Fibroblast of upper back skin (primary cell): ENCODE measurements around the gene AFAP1.

Experiments used
- DNase-seq: peaks from one replicate; pipeline ENCODE4 v3.0.0-alpha.2; 2013

The AFAP1 gene

DNA sequence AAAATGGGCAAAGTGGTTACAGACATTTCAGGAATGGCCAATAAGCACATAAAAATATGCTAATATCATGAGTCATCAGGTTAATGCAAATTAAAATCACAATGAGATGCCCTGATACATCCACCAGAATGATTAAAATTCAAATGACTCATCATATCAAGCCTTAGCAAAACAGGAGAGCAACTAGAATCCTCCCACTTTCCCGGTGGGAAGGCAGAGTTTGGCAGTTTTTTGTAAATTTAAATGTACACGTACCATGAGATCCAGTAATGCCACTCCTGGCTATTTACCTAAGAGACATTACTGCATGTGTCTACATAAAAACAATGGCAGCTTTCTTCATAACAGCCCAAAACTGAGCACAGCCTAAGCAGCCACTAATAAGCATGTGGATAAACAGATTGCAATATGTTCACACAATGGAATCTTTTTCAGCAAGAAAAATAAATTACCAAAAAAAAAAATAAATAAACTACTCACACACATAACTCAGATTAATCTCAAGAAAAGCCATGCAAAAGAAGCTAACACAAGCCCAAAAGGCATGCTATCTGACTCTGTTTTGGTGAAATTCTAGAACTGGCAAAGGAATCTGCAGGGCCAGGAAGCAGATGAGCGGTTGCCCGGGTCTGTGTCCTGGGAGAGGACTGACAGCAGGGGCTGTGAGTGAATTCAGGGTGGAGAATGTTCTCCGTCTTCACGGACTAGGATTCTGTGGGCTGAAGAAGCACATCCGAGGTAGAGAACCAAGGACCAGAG lies 48.8 kb downstream of the AFAP1 start:
- peak; percentile 92 for DNase-seq

GRCh38 chr4:7887436-7887835 lies 52.2 kb downstream of the AFAP1 start:
- peak; percentile 68 for DNase-seq

DNA sequence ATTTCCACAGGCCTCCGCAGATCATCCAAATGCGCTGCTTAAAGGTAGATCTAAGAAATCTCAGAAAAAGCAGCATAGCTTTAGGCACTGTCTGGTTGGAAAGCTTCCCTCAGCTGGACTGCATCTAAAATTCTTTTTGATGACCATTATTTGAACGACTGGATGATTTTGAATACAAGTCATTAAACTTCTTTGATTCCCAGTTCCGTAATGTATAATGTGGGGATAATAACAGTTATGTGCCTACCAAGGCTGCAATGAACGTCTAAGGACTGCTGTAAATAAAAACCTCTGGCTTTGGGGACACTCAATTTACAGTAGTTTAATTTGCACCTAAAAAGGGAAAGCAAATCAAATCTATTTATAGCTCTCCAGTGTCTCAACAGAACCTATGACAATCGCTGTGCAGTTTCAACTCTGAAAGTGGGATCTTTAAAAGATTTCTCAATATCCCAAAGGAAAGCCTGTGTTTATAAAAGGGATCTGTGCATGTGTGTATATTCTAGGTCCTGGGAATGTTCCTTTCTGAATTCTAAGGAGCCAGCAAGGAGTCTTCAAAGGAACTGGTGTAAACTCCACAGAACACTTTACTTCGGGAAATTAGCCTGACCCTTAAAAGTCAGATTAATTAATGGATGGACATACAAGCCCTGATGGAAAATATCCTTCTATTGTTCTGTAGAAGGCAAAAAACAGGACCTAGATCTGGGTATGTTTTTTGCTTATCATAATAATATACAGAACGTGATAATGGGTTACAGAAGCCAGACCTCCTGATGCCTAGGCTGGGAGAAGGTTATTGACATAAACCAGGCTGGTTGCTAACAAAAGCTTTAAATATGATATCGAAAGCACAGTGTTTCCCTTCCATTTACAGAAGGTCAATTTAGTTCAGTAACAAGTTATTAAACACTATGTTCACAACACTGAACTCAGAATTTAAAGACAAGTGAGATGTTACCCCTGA lies 53.4 kb downstream of the AFAP1 start:
- DNase-seq, result no peak

DNA sequence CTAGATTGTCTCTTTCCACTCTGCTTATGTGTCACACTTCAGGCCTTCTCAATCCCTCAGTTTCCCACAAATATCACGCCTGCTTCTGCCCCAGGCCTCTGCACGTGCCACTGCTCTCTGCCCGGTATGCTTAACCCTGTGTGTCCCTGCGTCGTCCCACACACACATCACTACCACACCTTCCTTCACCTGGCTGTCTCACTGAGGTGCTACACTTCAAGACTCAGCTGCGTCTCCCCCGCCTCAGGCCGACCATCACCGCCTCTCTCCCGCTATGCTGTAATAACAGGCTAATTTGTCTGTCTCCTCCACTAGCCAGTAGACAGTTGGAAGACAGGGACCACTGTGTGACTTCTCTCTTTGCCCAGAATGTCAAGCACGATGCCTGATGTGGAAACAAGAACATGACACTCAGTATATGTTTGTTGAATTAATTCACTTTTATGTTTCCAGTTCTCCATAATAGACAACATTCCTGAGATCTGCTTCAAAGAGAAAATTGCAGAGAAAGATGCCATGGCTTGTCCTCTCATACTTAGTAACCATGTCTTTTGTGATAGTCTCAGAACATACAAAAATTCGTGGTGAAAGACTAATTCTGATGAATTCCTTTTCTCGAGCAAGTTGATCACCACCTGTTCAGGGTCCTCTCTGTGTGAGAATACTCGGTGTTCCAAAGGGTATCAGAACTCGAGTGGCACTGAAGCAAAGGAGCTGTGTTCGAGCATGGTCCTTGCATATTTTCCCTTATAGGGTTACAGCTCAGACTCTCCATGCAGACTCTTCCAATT lies 54.2 kb downstream of the AFAP1 start:
- no peak for DNase-seq

GRCh38 chr4:7880683-7881082 lies 59.0 kb downstream of the AFAP1 start:
- no peak for DNase-seq

DNA sequence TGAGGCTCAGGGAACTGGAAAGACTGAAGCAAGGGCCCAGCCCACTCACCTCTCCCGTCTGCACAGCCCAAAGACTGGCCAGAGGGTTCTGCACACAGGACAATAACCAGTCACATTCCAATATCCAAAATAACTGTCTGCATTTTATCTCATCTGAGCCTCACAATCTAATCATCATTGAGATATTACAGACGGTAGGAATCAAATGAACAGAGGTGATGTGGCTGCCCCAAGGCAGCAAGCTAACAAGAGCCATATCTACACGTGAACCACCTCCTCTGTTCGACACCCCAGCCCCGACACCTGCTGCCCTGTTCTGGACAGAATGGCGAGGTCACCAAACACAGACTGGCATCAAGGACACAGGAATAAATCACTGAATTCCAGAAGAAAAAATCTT lies 60.5 kb downstream of the AFAP1 start:
- no peak for DNase-seq

DNA sequence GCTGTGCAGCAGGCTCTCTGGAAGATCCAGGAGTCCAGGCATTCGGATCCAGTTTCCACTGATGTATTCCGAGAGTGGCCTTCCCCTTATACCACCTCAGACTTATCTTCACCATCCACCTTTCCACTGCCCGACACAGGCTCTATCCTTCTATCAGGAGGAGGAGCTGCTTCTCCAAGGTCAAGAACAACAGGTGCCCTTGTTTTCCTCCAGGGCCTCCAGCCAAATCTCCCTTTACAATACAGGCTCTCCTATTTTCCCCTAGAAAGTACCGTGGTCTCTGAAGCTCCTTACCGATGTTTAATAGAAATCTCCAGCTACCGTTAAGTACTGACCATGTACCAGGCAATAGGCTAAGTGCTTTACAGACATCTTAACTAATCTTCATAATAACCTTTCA lies 61.3 kb downstream of the AFAP1 start:
- no peak for DNase-seq

GRCh38 chr4:7877176-7877575 lies 62.5 kb downstream of the AFAP1 start:
- no peak for DNase-seq

DNA sequence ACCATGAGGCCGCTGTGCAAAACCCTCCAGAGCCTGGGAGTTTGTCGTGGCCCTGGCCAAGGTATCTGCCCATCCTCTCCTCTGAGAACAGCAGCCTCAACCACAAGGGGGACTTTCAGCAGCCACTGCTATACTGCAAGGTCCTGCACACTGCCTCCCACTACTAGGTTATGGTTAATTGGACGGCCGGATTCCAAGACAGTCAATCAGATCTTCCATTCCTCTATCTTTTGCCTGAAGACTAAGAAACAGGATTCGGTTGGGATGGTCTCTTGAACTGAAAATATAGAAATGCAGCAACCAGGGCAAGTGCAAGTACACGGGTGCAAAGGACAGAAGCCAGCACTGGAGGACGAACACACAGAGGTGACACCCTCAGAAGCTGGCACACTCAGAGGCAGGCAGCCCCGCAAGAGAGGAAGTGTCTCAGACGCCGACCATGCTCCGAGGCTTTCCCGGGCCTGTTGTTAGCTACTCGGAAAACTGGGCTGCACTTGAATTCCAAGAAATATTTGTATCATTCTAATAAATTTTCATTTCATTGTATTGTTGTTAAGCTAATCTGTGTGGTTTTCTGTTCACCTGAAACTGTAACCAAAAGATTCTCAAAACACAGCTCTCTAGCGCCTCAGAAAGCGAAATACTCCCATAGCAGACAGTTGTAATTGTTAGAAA lies 63.3 kb downstream of the AFAP1 start:
- DNase-seq, result peak; percentile 60

DNA sequence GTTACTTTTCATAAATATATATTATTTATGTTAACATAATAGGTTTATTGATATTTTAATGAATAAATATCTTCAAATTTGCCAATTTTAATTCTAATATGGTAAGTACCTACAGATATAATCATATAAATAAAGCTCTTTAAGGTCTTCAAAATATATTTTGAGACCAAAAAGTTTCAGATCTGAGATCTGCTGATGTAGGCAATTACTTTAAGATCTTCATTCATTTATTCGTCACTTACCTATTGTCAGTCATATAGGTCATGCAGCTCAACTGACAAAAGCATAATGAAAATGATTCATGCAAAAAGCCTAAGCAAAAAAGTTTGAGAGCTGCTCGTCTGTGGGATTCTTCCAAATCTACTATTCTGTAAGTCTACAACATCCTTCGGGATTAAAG lies 64.8 kb downstream of the AFAP1 start:
- no peak for DNase-seq

DNA sequence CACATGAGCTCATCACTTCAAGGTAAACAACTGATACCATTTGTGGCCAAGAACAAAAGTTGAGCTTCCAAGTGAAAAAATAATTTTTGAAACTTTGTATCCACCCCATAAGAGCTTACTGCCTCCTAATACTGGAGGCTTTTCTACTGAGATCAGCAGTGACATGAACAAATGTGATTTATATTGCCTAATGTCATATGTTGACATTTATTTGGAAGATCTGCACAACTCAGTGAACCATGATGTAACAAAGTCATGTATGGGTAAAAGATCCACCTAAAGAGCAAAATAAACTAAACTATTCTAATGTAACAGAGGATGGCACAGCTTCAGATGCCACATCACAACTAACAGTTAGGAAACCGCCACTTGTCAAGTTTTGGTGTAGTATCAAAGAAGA lies 65.8 kb downstream of the AFAP1 start:
- DNase-seq, result no peak

- peak; percentile 93 for DNase-seq
These were observed 67.3 kb downstream of the AFAP1 start for GRCh38 chr4:7872264-7872771.

GRCh38 chr4:7871356-7871755 lies 68.3 kb downstream of the AFAP1 start:
- DNase-seq, result no peak

DNA sequence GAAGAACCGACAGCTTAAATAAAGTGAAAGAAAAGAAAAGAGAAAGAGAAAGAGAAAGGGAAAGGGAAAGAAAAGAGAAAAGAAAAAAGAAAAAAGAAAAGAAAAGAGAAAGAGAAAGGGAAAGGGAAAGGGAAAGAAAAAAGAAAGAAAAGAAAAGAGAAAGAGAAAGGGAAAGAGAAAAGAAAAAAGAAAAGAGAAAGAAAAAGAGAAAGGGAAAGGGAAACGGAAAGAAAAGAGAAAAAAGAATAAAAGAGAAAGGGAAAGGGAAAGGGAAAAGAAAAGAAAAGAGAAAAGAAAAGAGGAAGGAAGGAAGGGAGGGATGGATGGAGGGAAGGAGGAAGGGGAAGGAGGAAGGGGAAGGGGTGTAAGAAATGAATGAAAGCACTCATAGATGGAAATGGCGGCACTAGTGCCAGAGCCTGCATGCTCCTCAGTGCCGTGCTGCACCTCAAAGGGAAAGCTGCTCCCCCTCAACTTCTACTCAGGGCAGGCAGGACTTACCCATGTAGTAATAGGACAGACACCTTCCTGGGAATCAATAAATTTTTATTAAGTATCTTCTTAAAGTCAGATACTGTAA lies 70.7 kb downstream of the AFAP1 start:
- DNase-seq, result no peak

GRCh38 chr4:7868436-7868775 lies 71.3 kb downstream of the AFAP1 start:
- DNase-seq, result no peak

DNA sequence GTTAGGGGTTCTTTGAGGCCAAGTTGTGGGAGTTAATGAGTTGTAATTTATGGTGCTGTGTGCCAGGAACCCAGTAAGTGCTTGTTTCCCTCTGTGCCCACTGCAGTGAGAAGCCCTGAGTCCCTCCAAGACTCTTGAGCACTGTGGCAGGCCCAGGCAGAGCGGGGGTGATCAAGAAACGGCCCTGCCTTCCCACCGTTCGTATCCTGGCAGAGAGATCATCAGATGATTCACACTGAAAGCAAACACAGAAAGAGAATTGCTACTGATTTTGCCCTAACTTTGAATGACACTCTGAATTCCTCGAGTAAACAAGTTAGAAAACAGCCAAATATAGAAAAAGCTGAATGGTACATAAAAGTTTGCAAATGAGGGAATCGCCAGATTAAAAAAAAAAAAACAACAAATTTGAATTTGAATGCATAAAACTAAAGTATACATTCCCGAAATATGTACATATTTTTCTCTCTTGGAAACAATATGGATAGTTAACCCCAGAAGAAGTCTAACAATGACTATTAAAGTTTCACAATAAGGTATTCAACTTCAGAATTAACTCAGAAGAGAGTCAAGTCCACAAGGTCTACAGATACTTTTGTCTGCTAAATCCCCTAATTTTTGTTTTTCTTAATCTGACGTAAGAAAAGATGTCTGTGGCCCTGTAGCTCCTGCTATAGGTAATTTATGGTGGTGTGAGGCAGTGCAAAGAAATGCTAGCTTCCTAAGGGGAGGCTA lies 71.8 kb downstream of the AFAP1 start:
- DNase-seq, result peak; percentile 30

- no peak for DNase-seq
These were observed 72.5 kb downstream of the AFAP1 start for GRCh38 chr4:7867191-7867590.

GRCh38 chr4:7865533-7865932 lies 74.1 kb downstream of the AFAP1 start:
- DNase-seq, result no peak

- no peak for DNase-seq
These were observed 75.0 kb downstream of the AFAP1 start for GRCh38 chr4:7864685-7865084.

GRCh38 chr4:7863911-7864681 lies 75.6 kb downstream of the AFAP1 start:
- no peak for DNase-seq
